Measurements from ENCODE around the gene CELA2A.

GRCh38 chr1:15457585-15457984 is 1.1 kb downstream of the CELA2A start:
- TF ChIP-seq CTCF (IDR thresholded peaks at IDR 0.05) (no peak), SMC3 (IDR thresholded peaks at IDR 0.05) (no peak)

Measured in A549 (cell line).